Measurements from ENCODE around the gene ENO1.

DNA sequence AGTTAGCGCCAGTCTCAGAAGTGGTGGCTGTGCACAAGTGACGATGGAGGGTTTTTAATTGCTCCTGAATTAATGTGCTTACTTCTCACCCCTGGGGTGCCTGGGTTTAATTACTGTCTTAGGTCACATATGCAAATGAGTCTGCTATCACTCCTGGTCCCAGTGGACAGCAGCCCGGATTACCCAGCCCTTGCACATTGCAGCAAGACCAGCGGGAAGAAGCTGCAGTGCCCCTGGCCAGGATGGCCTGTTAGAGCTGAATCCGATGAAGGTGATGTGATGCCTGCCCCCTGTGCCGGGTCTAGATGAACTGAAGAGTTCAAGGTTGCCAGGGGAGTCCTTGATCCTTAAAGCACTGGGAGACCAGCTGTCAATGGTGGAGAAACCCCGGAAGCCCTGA lies 24.2 kb downstream of the ENO1 start:
- TF ChIP-seq, protein P1, sequence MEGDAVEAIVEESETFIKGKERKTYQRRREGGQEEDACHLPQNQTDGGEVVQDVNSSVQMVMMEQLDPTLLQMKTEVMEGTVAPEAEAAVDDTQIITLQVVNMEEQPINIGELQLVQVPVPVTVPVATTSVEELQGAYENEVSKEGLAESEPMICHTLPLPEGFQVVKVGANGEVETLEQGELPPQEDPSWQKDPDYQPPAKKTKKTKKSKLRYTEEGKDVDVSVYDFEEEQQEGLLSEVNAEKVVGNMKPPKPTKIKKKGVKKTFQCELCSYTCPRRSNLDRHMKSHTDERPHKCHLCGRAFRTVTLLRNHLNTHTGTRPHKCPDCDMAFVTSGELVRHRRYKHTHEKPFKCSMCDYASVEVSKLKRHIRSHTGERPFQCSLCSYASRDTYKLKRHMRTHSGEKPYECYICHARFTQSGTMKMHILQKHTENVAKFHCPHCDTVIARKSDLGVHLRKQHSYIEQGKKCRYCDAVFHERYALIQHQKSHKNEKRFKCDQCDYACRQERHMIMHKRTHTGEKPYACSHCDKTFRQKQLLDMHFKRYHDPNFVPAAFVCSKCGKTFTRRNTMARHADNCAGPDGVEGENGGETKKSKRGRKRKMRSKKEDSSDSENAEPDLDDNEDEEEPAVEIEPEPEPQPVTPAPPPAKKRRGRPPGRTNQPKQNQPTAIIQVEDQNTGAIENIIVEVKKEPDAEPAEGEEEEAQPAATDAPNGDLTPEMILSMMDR (conservative IDR thresholded peaks at IDR 0.05; ENCODE audit: low read depth, low read length), result no peak
- TF ChIP-seq, protein P2, sequence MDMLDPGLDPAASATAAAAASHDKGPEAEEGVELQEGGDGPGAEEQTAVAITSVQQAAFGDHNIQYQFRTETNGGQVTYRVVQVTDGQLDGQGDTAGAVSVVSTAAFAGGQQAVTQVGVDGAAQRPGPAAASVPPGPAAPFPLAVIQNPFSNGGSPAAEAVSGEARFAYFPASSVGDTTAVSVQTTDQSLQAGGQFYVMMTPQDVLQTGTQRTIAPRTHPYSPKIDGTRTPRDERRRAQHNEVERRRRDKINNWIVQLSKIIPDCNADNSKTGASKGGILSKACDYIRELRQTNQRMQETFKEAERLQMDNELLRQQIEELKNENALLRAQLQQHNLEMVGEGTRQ (IDR thresholded peaks at IDR 0.05; ENCODE audit: low read depth, low read length), result no peak
- TF ChIP-seq POLR2A (IDR thresholded peaks at IDR 0.05; ENCODE audit: low read depth, low read length) (no peak), SMC3 (IDR thresholded peaks at IDR 0.05; ENCODE audit: low read depth, low read length) (no peak)
